Activated CD8-positive, alpha-beta memory T cell treated with anti-CD3 and anti-CD28 coated beads, Interleukin-2, amount 10 ng/mL, durations not matched to agents 7 days and 5 days (primary cell): ENCODE results near the gene BCAR1. TPM values are rescaled to one million over a fixed set of nuclear protein-coding genes. Genes with fewer than 3 reads are reported as not detected.

Source experiments
- ATAC-seq: fragments of 150-1000 bp; cut with Tn5 transposase; one replicate; pipeline ENCODE4 v1.10.0; 2021; ENCODE audit warnings: moderate library complexity
- CTCF ChIA-PET: fragments of 350-600 bp; sonication (Branson Sonifier 250); formaldehyde crosslinking; loops from one replicate; lab custom pipeline; 2021; ENCODE audit warnings: antibody characterized with exemption; lab: Charles Lee
- DNase-seq: peaks from one replicate; pipeline ENCODE4 v3.0.0-alpha.2; 2020
- H3K27ac Mint-ChIP-seq: one replicate; pipeline ENCODE4 v1.8.0; 2021; ENCODE audit warnings: mild to moderate bottlenecking, mixed read lengths
- H3K27me3 Mint-ChIP-seq: one replicate; pipeline ENCODE4 v1.8.0; 2021; ENCODE audit warnings: mixed read lengths
- H3K36me3 Mint-ChIP-seq: one replicate; pipeline ENCODE4 v1.8.0; 2021; ENCODE audit warnings: mild to moderate bottlenecking, mixed read lengths
- H3K4me1 Mint-ChIP-seq: one replicate; pipeline ENCODE4 v1.8.0; 2021; ENCODE audit warnings: mixed read lengths
- H3K4me3 Mint-ChIP-seq: one replicate; pipeline ENCODE4 v1.8.0; 2021; ENCODE audit warnings: mild to moderate bottlenecking, moderate library complexity, mixed read lengths
- H3K9me3 Mint-ChIP-seq: one replicate; pipeline ENCODE4 v1.8.0; 2022; ENCODE audit warnings: low read depth, mixed read lengths
- total RNA-seq, 2 experiments: library from RNA; stranded (reverse); gene quantifications; one replicate each; pipeline ENCODE4 v1.2.3, GENCODE V29; 2021

The BCAR1 gene
- total RNA-seq, 2 experiments from 2014 or later = 0.19 TPM; not detected in 1

DNA sequence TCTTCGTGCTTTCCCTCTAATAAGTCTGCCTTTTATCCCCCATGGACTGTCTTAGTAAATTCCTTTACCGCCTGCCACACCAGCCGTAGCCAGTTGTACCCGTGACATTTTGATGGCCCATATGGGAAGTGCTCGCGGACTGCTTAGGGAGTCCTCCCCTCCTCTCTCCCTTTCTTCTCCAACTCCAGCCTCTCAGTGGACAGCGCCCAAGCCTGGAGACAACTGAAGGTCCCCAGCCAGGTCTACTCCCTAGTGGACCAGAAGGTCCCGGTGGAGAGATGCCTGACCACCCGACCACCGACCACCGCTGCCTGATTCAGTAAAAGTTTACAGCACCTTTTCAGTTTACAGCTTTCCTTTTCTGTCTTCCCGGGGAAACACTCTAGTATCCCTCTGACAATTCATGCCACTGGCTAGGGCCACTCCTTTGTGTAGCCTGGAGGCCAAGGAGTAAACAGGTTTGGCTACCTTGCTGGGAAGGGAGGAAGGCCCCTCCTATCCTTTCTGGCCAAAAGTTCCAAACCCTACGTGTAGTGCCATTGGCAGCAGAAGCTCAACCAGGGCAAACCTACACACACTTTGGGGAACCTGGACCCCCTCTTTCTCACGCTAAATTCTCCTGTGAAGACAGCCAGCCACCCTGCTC is 62.5 kb downstream of the BCAR1 start:
- Mint-ChIP-seq H3K4me1 (no peaks in the 10 kb centered on the region), H3K4me3 (no peak overlapping the region), H3K36me3 (no peaks in the 10 kb centered on the region), H3K27me3 (peaks cover 6% of the 10 kb centered on the region), H3K9me3 (no peaks in the 10 kb centered on the region), H3K27ac (no peak overlapping the region)
- DNase-seq (no peak), ATAC-seq (no peak)
- CTCF ChIA-PET = interaction anchor here (3.7 kb wide), 1 partner anchor 10 kb away, joined by 17 read pairs; no protein-coding TSS in a partner anchor

GRCh38 chr16:75181630-75182029 is 69.8 kb downstream of the BCAR1 start:
- no peak overlapping the region for H3K4me3 Mint-ChIP-seq
- peaks cover 12% of the 10 kb centered on the region for H3K27me3 Mint-ChIP-seq
- ATAC-seq = no peak
- H3K36me3 Mint-ChIP-seq = no peaks in the 10 kb centered on the region
- peaks cover 3% of the 10 kb centered on the region for H3K4me1 Mint-ChIP-seq
- H3K9me3 Mint-ChIP-seq = peaks cover 10% of the 10 kb centered on the region
- no peak for DNase-seq
- CTCF ChIA-PET = interaction anchor here (3.4 kb wide), 1 partner anchor 18 kb away, joined by 13 read pairs; no protein-coding TSS in a partner anchor
- H3K27ac Mint-ChIP-seq = no peak overlapping the region

DNA sequence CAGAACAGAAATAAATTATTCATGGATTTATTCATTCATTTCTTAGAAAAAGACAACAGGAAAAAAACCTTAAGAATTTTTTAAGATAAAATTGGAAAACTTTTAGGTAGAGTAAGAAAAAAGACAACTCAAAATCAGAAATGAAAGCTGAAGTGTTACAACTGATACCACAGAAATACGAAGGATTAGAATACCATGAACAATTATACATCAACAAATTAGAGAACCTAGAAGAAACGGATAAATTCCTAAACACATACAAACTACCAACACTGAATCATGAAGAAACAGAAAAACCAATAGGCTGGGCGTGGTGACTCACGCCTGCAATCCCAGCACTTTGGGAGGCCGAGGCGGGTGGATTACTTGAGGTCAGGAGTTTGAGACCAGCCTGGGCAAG is 72.2 kb downstream of the BCAR1 start:
- CTCF ChIA-PET = no interaction called here
- ATAC-seq (no peak), DNase-seq (no peak)
- peaks cover 18% of the 10 kb centered on the region for H3K9me3 Mint-ChIP-seq
- H3K27me3 Mint-ChIP-seq = peaks cover 6% of the 10 kb centered on the region
- no peak overlapping the region for H3K27ac Mint-ChIP-seq
- peaks cover 3% of the 10 kb centered on the region for H3K4me1 Mint-ChIP-seq
- peaks cover 7% of the 10 kb centered on the region for H3K36me3 Mint-ChIP-seq
- no peak overlapping the region for H3K4me3 Mint-ChIP-seq

Other genes starting within 250 kb of the BCAR1 start
- gene LDHD, start 134.8 kb downstream of the BCAR1 start, total RNA-seq = not detected
- 10 to 100 TPM; 13.6 to 15.6 TPM for gene ZFP1, start 103.1 kb downstream of the BCAR1 start, total RNA-seq
- gene CTRB2, start 44.5 kb downstream of the BCAR1 start, total RNA-seq = not detected
- not detected for gene CTRB1, start 32.6 kb downstream of the BCAR1 start, total RNA-seq
- gene CFDP1, start 181.9 kb upstream of the BCAR1 start, total RNA-seq = 10 to 100 TPM; 31.4 to 44.0 TPM
- 10 to 100 TPM; 31.1 to 33.7 TPM for gene TMEM170A, start 213.1 kb upstream of the BCAR1 start, total RNA-seq
- gene CHST6, start 243.8 kb upstream of the BCAR1 start, total RNA-seq = under 1 TPM in 1 of 2 experiments, not detected in 1; 0.05 TPM